Stimulated activated CD4-positive, alpha-beta T cell treated with anti-CD3 and anti-CD28 coated beads, TNF-alpha, amount 100 ng/mL, for 1 hour (primary cell): Measurements from ENCODE around the gene PID1.
"Not testable (repeated sequence)": the region's sequence is repeated elsewhere in the genome, so short reads cannot be mapped to it uniquely, and the experiment has no call there.

Source experiments
- DNase-seq, 3 donors: peaks; one replicate each; pipeline ENCODE4 v3.0.0-alpha.2; 2020; ENCODE audit warnings: low read depth in 3 of 3, low spot score in 1 of 3

The PID1 gene

DNA sequence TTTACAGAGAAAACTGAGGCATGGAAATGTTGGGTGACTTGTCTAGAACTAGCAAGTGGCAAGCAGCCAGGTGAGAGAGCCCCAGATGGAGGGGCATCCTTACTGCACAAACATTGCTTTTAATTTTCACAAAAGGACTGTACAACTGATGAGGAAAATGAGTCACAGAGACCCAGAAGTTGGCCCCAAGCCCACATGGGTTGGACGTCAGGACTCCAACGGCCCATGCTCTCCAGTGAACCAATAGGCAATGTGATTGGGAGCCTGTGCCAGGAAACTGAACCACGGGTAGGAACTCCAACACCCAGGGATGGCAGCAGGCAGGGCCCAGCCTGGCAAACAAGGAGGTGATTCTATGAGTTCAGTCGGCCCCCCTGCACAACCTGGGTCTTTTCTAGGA lies 50.8 kb downstream of the PID1 start:
- no peak for DNase-seq

DNA sequence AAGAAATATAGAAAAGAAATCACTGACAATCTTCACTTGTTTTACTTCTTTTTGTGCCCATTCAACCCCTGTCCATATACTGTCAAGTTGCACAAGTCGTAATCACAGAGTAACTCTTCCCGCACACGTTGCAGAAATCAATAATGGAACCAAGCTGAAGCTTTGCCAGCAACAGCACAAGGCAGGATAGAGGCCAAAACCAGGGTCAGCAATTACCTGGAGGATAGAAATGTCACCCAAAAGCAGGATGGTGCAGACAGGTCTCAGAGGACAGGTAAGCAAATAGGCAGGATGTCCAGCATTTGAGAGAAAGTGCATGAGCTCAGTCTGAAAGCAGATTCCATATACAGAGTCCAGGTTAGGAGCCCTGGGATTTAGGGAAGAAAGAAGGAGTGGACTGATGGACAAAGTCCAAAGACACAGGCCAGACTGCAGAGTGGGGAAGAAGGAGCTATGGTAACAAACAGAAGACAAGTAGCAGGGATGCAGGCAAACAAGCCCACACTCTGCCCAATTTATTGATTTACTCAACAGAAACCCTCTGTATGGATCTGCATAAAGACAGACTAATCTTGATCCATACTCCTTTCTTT lies 52.7 kb downstream of the PID1 start:
- DNase-seq: no peak

GRCh38 chr2:229212241-229212640 lies 58.8 kb downstream of the PID1 start:
- no peak for DNase-seq

DNA sequence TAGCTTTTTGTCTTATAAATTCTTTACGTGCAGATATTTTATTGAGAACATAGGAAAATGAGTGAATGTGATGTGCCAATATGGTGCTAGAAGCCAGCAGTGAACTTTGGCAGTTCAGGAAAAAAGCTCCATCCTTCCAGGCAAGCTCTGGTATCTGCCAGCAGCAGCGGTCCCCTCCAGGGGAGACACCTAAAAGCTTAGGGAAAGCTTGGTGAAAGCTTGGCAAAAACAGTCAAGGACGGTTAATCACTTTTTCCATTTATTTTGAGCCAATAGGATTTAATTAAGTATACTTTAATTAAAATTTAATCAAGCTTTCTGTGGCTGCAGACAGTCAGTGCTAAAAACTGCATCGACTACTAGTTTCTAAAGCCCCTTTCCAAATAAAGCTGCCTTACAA lies 60.4 kb downstream of the PID1 start:
- no peak for DNase-seq

DNA sequence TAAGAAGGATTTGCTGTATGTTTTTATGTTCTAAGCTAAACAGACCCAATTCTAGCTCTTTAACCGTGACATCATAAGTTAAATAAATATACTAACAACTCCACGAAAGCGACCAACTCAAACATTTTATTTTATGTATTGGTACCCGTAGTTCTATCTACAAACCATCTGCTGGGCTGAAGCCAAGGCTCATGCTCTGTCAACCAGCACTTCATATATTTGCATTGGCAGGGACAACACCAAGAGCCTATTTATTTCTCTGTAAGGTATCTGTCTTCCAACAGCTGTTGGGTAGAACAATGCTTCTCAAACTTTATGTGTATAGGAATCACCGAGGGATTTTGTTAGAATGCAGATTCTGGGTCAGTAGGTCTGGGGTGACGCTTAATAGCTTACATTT lies 64.5 kb downstream of the PID1 start:
- DNase-seq: no peak

GRCh38 chr2:229205704-229206103 lies 65.4 kb downstream of the PID1 start:
- DNase-seq: no peak

- DNase-seq: no peak
Observed at GRCh38 chr2:229202646-229203045, 68.4 kb downstream of the PID1 start.

DNA sequence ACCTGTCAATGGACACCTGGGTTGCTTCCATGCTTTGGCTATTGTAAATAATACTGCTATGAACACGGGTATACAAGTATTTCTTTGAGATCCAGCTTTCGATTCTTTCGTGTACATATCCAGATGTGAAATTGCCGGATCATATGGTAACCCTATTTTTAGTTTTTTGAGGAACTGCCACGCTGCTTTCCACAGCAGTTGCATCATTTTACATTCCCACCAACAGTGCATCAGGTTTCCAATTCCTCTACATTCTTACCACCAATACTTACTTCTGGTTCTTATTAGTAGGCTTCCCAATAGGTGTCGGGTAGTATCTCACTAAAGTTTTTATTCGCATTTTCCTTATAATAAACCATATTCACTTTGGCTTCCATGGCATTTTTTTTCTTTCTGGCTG lies 69.6 kb downstream of the PID1 start:
- DNase-seq: no peak

DNA sequence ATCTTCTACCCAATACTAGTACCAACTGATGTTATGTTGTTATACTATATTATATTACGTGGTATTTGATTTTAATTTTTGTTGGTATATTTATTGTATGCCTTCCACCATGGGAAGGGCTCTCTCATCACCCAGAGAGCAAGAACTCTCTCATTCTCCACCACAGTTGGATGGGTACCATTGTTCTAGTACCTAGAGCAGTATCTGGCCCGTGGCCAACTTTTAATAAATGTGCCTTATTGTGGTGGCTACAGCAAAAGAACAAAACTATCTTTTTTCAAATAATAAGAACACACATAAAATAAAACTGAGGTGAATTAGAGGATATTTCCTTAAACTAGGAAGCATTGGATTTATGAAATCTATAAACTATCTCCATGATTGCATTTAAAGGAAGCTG lies 71.8 kb downstream of the PID1 start:
- DNase-seq: no peak

- no peak for DNase-seq
Observed at GRCh38 chr2:229196448-229196847, 74.6 kb downstream of the PID1 start.

DNA sequence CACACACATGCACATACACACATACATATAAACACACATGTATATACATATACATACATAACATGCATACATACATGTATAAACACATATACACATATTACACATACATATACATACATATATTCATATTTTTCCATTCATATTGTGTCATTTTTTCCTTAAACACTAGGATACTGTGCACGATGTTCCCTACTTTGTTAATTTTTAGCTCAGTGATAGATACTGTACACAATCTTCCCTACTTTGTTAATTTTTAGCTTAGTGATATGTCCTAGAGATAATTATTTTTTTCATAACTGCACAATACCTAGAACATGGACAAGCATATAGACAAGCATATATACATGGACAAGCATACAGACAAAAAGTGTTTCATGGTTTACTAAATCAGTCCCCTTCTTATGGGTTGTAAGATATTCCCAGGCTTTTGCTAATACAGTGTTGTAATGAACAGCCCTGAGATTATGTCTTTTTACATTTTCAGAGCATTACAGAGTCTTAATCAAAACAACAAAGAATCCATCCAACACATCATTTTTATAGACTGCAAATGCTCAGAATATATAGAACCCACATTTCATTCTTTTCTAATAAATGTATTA lies 75.6 kb downstream of the PID1 start:
- no peak for DNase-seq

GRCh38 chr2:229193281-229193680 lies 77.8 kb downstream of the PID1 start:
- no peak for DNase-seq

- DNase-seq: no peak
Observed at GRCh38 chr2:229191413-229191812, 79.7 kb downstream of the PID1 start.

DNA sequence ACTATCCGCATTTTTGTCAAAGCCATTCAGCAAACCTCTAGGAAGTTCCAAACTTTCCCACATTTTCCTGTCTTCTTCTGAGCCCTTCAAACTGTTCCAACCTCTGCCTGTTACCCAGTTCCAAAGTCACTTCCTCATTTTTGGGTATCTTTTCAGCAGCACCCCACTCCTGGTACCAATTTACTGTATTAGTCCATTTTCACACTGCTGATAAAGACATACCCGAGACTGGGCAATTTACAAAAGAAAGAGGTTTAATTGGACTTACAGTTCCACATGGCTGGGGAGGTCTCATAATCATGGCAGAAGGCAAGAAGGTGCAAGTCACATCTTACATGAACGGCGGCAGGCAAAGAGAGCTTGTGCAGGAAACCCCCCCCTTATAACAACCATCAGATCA lies 84.0 kb downstream of the PID1 start:
- DNase-seq: not testable (repeated sequence)

GRCh38 chr2:229181641-229182040 lies 89.4 kb downstream of the PID1 start:
- no peak for DNase-seq

- DNase-seq: no peak
Observed at GRCh38 chr2:229180658-229181057, 90.4 kb downstream of the PID1 start.

- no peak for DNase-seq
Observed at GRCh38 chr2:229179628-229180027, 91.5 kb downstream of the PID1 start.

GRCh38 chr2:229178706-229179105 lies 92.4 kb downstream of the PID1 start:
- no peak for DNase-seq

DNA sequence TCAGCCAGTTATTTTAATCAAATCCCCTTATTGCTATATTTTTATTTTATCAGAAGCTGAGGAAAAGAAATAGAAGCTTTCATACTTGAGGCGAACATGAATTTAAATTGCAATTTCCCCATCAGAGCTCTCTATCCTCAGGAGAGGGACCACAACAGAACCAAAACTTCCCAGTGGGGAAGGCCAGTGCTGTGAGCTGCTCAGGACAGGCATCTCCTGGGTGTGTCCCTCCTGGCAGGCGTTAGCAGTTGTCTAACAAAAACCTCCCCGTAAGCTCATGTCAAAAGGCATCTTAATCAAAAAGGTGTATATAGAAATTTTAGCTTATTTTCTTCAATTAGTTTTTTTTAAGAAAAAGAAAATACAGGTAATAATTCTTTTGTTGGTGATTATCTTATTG lies 93.0 kb downstream of the PID1 start:
- no peak for DNase-seq

DNA sequence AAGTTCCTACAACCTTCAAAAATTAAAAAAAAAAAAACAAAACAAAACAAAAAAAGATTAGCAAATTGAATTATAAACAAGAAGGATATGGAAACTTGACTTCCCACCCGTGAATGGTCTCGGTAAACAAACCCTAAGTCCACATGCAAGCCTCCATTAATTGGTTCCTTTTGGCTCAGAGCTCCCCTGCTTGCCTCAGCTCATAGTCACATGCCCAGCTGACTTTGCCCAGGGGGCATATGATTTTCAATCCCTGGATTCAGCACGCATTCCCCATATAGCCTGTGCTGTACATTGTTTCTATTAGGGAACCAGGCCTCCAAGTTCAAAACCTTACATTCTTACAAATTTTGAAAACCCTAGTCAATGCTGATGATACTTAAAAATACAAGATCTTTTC lies 95.0 kb downstream of the PID1 start:
- no peak for DNase-seq

DNA sequence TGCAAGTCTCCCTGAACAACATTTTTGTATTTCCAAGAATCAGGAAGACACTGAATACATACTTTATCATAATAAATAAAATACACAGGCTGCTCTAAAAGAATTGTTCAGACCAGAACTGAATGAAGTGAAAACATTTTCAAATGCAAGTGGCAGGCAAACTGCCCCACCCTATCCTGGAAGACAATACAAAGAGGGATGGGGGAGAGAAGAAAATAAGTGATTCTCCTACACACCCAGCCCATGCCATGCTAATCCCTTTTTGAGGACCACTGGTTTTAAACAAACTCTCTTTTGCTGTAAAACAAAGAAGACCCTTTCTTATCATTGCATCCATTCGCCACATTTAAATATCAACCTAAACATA lies 95.6 kb downstream of the PID1 start:
- no peak for DNase-seq

DNA sequence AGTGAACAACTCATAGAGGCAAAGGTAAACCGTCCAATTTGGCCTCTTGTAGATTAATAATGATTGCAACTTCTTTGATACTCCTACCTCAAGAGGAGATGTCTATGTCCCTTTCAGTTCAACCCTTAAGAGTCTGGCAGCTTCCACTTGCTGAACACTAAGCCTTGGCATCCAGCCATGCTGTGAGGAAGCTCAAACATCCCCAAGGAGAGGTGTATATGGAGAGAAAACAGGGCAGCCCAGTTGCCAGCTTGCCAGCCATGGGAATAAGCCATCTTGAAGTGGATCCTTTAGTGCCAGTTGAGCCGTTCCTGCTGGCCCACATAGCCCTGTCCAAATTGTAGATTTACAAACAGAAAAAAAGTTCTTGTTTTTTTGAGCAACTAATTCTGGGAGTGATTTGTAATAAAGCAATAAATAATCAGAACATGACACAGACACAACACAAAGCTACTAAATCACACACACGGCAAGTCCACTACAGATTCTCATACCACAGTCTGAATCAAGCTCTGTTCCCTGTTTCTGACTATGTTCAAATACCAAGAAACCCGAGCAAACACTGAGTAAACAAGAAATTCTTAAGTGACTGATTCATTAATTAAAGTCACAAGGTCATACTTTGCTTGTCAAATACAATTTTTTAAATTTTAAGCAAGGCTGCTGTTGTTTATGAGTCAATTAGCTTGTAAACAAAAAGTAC lies 96.1 kb downstream of the PID1 start:
- DNase-seq: no peak

GRCh38 chr2:229173825-229174359 lies 97.2 kb downstream of the PID1 start:
- DNase-seq: no peak
